Measurements from ENCODE around the gene MEDAG.

MEDAG gene

GRCh38 chr13:30862707-30863106 is 43.4 kb upstream of the MEDAG start:
- no peak for DNase-seq (ENCODE audit: low read depth)
- no peak overlapping the region for H3K4me3 ChIP-seq (ENCODE audit: control insufficient read depth, low read depth, low read length)
- TF ChIP-seq CTCF (IDR thresholded peaks at IDR 0.05; ENCODE audit: control insufficient read depth, insufficient read depth, low read depth, low read length, missing control alignments): no peak

- no peak overlapping the region for H3K4me3 ChIP-seq (ENCODE audit: control insufficient read depth, low read depth, low read length)
- no peak for DNase-seq (ENCODE audit: low read depth)
- TF ChIP-seq CTCF (IDR thresholded peaks at IDR 0.05; ENCODE audit: control insufficient read depth, insufficient read depth, low read depth, low read length, missing control alignments): no peak
These were observed 42.8 kb upstream of the MEDAG start for GRCh38 chr13:30863231-30863630.

- H3K4me3 ChIP-seq (ENCODE audit: control insufficient read depth, low read depth, low read length): no peak overlapping the region
- no peak for TF ChIP-seq CTCF (IDR thresholded peaks at IDR 0.05; ENCODE audit: control insufficient read depth, insufficient read depth, low read depth, low read length, missing control alignments)
- no peak for DNase-seq (ENCODE audit: low read depth)
These were observed 42.3 kb upstream of the MEDAG start for GRCh38 chr13:30863796-30864195.

GRCh38 chr13:30864433-30865122 is 41.5 kb upstream of the MEDAG start:
- no peak overlapping the region for H3K4me3 ChIP-seq (ENCODE audit: control insufficient read depth, low read depth, low read length)
- no peak for TF ChIP-seq CTCF (IDR thresholded peaks at IDR 0.05; ENCODE audit: control insufficient read depth, insufficient read depth, low read depth, low read length, missing control alignments)
- DNase-seq (ENCODE audit: low read depth): peak; percentile 83

- DNase-seq (ENCODE audit: low read depth): peak; percentile 89
- TF ChIP-seq CTCF (IDR thresholded peaks at IDR 0.05; ENCODE audit: control insufficient read depth, insufficient read depth, low read depth, low read length, missing control alignments): peak; percentile 91
- peak overlapping the region; percentile 29 for H3K4me3 ChIP-seq (ENCODE audit: control insufficient read depth, low read depth, low read length)
These were observed 40.7 kb upstream of the MEDAG start for GRCh38 chr13:30865123-30866049.

GRCh38 chr13:30866677-30867076 is 39.4 kb upstream of the MEDAG start:
- DNase-seq (ENCODE audit: low read depth): no peak
- H3K4me3 ChIP-seq (ENCODE audit: control insufficient read depth, low read depth, low read length): no peak overlapping the region
- no peak for TF ChIP-seq CTCF (IDR thresholded peaks at IDR 0.05; ENCODE audit: control insufficient read depth, insufficient read depth, low read depth, low read length, missing control alignments)

All from AG09309 (cell line).